Upper lobe of left lung (tissue), 6 donors: Measurements from ENCODE around the gene QPRT. TPM values are rescaled to one million over a fixed set of nuclear protein-coding genes. Genes with fewer than 3 reads are reported as not detected.
"Not testable (repeated sequence)": the region's sequence is repeated elsewhere in the genome, so short reads cannot be mapped to it uniquely, and the experiment has no call there.

Source experiments
- ATAC-seq, 2 donors: fragments of 200-7000 bp; cut with Tn5 transposase; one replicate each; pipeline ENCODE4 v1.9.1; 2022; ENCODE audit warnings: mild to moderate bottlenecking in 2 of 2, moderate library complexity in 2 of 2; ENCODE audit not compliant: low FRiP score in 2 of 2
- DNase-seq, 2 donors: peaks; one replicate each; pipeline ENCODE4 v3.0.0-alpha.2; 2019 to 2020
- H3K27ac ChIP-seq, 4 donors: fragments of 200-600 bp; sonication (generic); one replicate each; pipeline ENCODE4 v1.5.1; 2016 to 2019
- H3K27me3 ChIP-seq, 4 donors: fragments of 200-600 bp; sonication (generic); one replicate each; pipeline ENCODE4 v1.5.1; 2017 to 2019
- H3K36me3 ChIP-seq, 4 donors: fragments of 200-600 bp; sonication (generic); one replicate each; pipeline ENCODE4 v1.5.1; 2016 to 2019
- H3K4me1 ChIP-seq, 4 donors: fragments of 200-600 bp; sonication (generic); one replicate each; pipeline ENCODE4 v1.5.1; 2018 to 2019
- H3K4me3 ChIP-seq, 4 donors: fragments of 200-600 bp; sonication (generic); one replicate each; pipeline ENCODE4 v1.5.1; 2017 to 2019; ENCODE audit warnings: mild to moderate bottlenecking in 2 of 4, moderate library complexity in 1 of 4
- H3K9me3 ChIP-seq, 4 donors: fragments of 200-600 bp; sonication (generic); one replicate each; pipeline ENCODE4 v1.5.1; 2018 to 2019
- CTCF ChIP-seq, 6 experiments: fragments of 450-650 bp in 4 of 6; fragments of 200-600 bp in 2 of 6; sonication (generic) in 2 of 6; IDR thresholded peaks; one replicate each; pipeline ENCODE4 v1.5.1; 2016 to 2019; ENCODE audit warnings: antibody characterized with exemption in 6 of 6
- EP300 ChIP-seq, 4 donors: sonication (generic); formaldehyde crosslinking; IDR thresholded peaks; one replicate each; pipeline ENCODE4 v1.5.1; 2017; ENCODE audit warnings: antibody characterized with exemption in 4 of 4, control low read depth in 2 of 4
- POLR2A ChIP-seq, 4 donors: fragments of 450-650 bp; IDR thresholded peaks; one replicate each; pipeline ENCODE4 v1.5.1; 2016 to 2017; ENCODE audit warnings: antibody characterized with exemption in 4 of 4, mild to moderate bottlenecking in 2 of 4
- POLR2AphosphoS5 ChIP-seq, 2 donors: sonication (generic); formaldehyde crosslinking; IDR thresholded peaks; one replicate each; pipeline ENCODE4 v1.5.1; 2017; ENCODE audit warnings: antibody characterized with exemption in 2 of 2
- WGBS, 2 donors: methylation state at CpG; one replicate each; pipeline ENCODE4 v1.1.5; 2017 to 2018; 5-methylcytosine and 5-hydroxymethylcytosine counted together
- total RNA-seq, 6 donors: library from RNA; depleted of rRNA in 4 of 6; stranded (reverse); fragments of >200 nt in 4 of 6; gene quantifications; one replicate each; pipeline versions ENCODE4 v1.1.0 to v1.2.1, GENCODE V29; 2016 to 2021
- donor health status: DM: no; HTN: no; CAD: no; lungs with moderate emphysema.
- donor health status: DM: no; HTN: yes; CAD: no; lungs with severe emphysema.

Gene QPRT
- total RNA-seq, 6 donors from 2014 or later = 4.8 to 17.8 (median 9.8) TPM

GRCh38 chr16:29745853-29746345 is 66.9 kb downstream of the QPRT start, which contains the start of gene C16orf54:
TSS of gene C16orf54 (minus strand) at chr16:29745990. CDS start at chr16:29744951, 1,039 bp downstream.
- Histone ChIP-seq H3K36me3 (no peaks in the 10 kb centered on the region), H3K4me1 (no peaks in the 10 kb centered on the region), H3K27me3 (no peaks in the 10 kb centered on the region), H3K27ac (peak within 1 kb of the TSS; percentile 58 to 88 (median 76)), H3K4me3 (peak within 1 kb of the TSS in 3 of 4 donors; percentile 46 to 60 (median 47)), H3K9me3 (no peaks in the 10 kb centered on the region)
- DNase-seq (peak; percentile 88), ATAC-seq (peak; percentile 93 to 94)
- WGBS, 2 donors = 55 to 63% methylated on average over 11 to 12 of the region's 12 CpGs
- peak in 1 of 4 donors; percentile 56 for TF ChIP-seq POLR2A (IDR thresholded peaks at IDR 0.05)
- TF ChIP-seq CTCF (IDR thresholded peaks at IDR 0.05) = no peak
- TF ChIP-seq EP300 (IDR thresholded peaks at IDR 0.05) = no peak
- peak; percentile 55 to 72 for TF ChIP-seq POLR2AphosphoS5 (IDR thresholded peaks at IDR 0.05)

DNA sequence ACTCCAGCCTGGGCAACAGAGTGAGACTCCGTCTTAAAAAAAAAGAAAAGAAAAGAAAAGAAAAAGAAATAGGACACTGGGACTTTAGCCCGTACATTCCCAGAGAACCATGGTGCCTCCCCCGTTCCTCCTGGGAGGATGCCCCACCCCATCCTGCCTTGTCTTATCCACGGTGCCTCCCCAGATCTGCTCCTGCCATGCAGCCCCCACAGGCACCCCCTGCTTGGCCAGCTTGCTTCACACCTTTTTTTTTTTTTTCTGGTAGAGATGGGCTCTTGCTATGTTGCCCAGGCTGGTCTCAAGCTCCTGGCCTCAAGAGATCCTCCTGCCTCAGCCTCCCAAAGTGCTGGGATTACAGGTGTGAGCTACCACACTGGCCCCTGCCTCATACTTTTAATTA is 67.5 kb downstream of the QPRT start:
- peak overlapping the region in 3 of 4 donors; percentile 46 to 60 (median 47) for H3K4me3 ChIP-seq
- not testable (repeated sequence) for DNase-seq

More for the DNA sequence above, 67.5 kb downstream of the QPRT start:
- not testable (repeated sequence) for H3K4me1 ChIP-seq, ATAC-seq, H3K36me3 ChIP-seq, H3K9me3 ChIP-seq, H3K27me3 ChIP-seq
- WGBS, 2 donors = 58 to 62% methylated on average over 4 of the region's 4 CpGs
- peak overlapping the region in 3 of 4 donors; percentile 46 to 88 (median 74) for H3K27ac ChIP-seq

Other genes with a start within 250 kb of the QPRT start
- gene BOLA2, start 224.8 kb upstream of the QPRT start, total RNA-seq = 10 to 100 TPM in 4 of 6 donors, 1 to 10 TPM in 2; 3.9 to 19.9 (median 13.1) TPM
- 10 to 100 TPM in 4 of 6 donors, 1 to 10 TPM in 1, not detected in 1; 9.6 to 28.0 (median 12.3) TPM for gene SLX1B, start 224.6 kb upstream of the QPRT start, total RNA-seq
- 10 to 100 TPM in 5 of 6 donors, 1 to 10 TPM in 1; 8.9 to 21.0 (median 16.2) TPM for gene SULT1A4, start 219.3 kb upstream of the QPRT start, total RNA-seq
- gene NPIPB12, start 172.8 kb upstream of the QPRT start, total RNA-seq = 100 to 1,000 TPM in 2 of 6 donors, 10 to 100 TPM in 4; 29.2 to 444 (median 50.9) TPM
- 100 to 1,000 TPM in 1 of 6 donors, 10 to 100 TPM in 5; 16.8 to 112 (median 39.7) TPM for gene SPN, start 15.9 kb upstream of the QPRT start, total RNA-seq
- gene C16orf54, start 66.8 kb downstream of the QPRT start, total RNA-seq = 10 to 100 TPM in 3 of 6 donors, 1 to 10 TPM in 3; 2.4 to 17.3 (median 7.5) TPM
- gene ZG16, start 99.1 kb downstream of the QPRT start, total RNA-seq = under 1 TPM in 1 of 6 donors, not detected in 5; 0.11 TPM
- 10 to 100 TPM in 5 of 6 donors, 1 to 10 TPM in 1; 9.1 to 43.5 (median 26.6) TPM for gene KIF22, start 111.6 kb downstream of the QPRT start, total RNA-seq
- 100 to 1,000 TPM in 5 of 6 donors, 10 to 100 TPM in 1; 83.7 to 232 (median 165) TPM for gene MAZ, start 127.3 kb downstream of the QPRT start, total RNA-seq
- gene PRRT2, start 133.0 kb downstream of the QPRT start, total RNA-seq = 10 to 100 TPM in 2 of 6 donors, 1 to 10 TPM in 4; 1.4 to 13.6 (median 2.5) TPM
- gene PAGR1, start 137.0 kb downstream of the QPRT start, total RNA-seq = 10 to 100 TPM; 22.6 to 49.5 (median 34.6) TPM
- 100 to 1,000 TPM; 260 to 411 (median 312) TPM for gene MVP, start 141.3 kb downstream of the QPRT start, total RNA-seq
- 100 to 1,000 TPM in 1 of 6 donors, 10 to 100 TPM in 5; 60.3 to 119 (median 94.4) TPM for gene CDIPT, start 184.0 kb downstream of the QPRT start, total RNA-seq
- gene SEZ6L2, start 220.4 kb downstream of the QPRT start, total RNA-seq = 10 to 100 TPM in 3 of 6 donors, 1 to 10 TPM in 3; 4.2 to 13.5 (median 8.2) TPM
- gene ASPHD1, start 221.3 kb downstream of the QPRT start, total RNA-seq = 1 to 10 TPM in 4 of 6 donors, under 1 TPM in 1, not detected in 1; 0.78 to 4.2 (median 2.4) TPM
- gene KCTD13, start 247.0 kb downstream of the QPRT start, total RNA-seq = 10 to 100 TPM; 15.5 to 71.2 (median 24.4) TPM